ENCODE measurements around the gene INSC. TPM values are rescaled to one million over a fixed set of nuclear protein-coding genes. Genes with fewer than 3 reads are reported as not detected.

The INSC gene
- total RNA-seq, 2 experiments from 2014 or later = 0.23 to 0.25 TPM

DNA sequence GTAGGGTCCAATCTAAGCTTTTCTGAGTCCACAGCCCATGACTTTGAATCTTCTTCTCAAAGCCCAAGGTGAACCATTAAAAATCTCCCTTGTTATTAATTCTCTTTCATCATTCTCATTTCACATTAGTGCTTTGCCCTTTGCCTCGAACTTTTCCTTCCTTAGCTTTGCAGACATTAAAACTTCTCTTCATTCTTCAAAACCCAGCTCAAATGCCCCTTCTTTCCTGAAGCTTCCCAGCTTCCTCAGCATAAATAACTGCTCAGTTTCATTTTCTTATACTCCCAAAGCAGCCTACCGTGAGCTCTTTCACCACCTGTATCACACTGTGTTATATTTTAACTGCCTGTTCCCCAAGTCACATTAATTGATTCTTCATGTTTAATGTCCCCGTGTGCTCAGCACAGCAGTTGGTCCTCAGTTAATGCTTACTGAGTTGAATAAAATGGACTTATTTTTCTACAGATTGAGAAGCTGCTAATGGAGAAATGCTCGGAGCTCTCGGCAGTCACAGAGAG, 62.0 kb downstream of the INSC start:
- ChIA-PET CTCF (no interaction called here), POLR2A (no interaction called here)

- ChIA-PET CTCF (no interaction called here), POLR2A (no interaction called here)
Measured at GRCh38 chr11:15177491-15177890, 62.8 kb downstream of the INSC start.

GRCh38 chr11:15178214-15178613, 63.5 kb downstream of the INSC start:
- CTCF ChIA-PET = no interaction called here
- POLR2A ChIA-PET = no interaction called here

GRCh38 chr11:15179167-15179566, 64.4 kb downstream of the INSC start:
- POLR2A ChIA-PET = no interaction called here
- CTCF ChIA-PET = no interaction called here

GRCh38 chr11:15180212-15180792, 65.6 kb downstream of the INSC start:
- ChIA-PET CTCF (no interaction called here), POLR2A (no interaction called here)

DNA sequence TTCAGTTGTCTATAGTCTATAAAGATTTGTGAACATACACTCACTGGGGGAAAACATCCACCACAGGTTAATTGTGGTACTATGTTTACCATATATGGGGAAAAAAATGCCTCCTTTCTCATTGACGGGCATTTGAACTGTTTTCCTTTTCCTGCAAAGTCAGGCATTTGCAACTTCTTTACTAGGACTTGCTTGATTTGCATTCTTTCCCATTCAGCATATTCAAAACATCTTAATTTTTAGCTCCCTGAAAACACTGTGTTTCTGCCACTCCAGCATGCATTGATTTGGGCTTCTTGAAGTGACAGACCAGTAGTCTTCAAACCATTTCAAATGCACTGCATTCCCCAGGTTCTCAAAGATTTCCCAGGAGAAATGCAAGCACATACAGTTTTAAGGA, 67.6 kb downstream of the INSC start:
- ChIA-PET POLR2A (no interaction called here), CTCF (no interaction called here)

- ChIA-PET CTCF (no interaction called here), POLR2A (no interaction called here)
Measured at GRCh38 chr11:15185021-15185420, 70.3 kb downstream of the INSC start.

DNA sequence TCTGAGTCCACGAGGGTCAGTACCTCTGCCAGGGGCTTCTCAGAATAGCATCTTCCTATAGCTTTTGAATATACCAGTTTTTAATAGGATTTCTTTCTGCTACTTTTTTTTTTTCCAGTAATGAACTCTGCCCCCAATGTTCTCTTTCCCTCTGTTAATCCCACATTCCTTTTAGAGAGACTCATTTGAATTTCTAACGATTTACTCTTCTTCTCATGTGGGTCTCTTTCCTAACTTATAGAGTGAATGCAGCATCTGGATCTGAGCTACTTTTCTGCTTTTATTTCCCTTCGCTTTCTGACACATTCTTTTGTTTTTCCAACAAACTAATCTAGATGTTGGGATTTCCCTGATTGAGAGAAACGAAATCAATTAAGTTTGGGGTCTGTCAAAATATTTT, 71.4 kb downstream of the INSC start:
- ChIA-PET POLR2A (no interaction called here), CTCF (no interaction called here)

- CTCF ChIA-PET = interaction anchor here (0.6 kb wide), 1 partner anchor 41 kb away, joined by 3 read pairs; no protein-coding TSS in a partner anchor
- POLR2A ChIA-PET = no interaction called here
Measured at GRCh38 chr11:15189189-15189588, 74.5 kb downstream of the INSC start.

- CTCF ChIA-PET = no interaction called here
Measured at GRCh38 chr11:15189641-15190365, 75.1 kb downstream of the INSC start.

DNA sequence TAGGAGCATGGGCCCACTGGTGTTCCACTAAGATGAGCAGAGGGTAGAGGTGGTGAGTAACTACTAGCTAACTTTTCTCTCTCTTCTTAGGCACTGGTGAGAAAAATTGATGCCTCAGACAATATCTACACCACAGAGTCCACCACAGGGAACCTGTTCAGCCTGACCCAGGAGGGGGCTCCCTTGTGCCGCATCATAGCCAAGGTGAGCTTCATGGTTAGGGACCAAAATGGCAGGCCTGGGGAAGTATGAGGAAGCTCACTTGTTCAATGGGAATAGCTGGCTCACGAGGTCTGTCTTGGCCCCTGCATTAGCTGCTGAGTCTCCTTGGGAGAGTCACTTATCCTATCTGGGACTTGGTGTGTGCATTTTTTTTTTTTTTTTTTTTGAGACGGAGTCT, 75.9 kb downstream of the INSC start:
- ChIA-PET CTCF (no interaction called here), POLR2A (no interaction called here)

More at GRCh38 chr11:15189641-15190365, 75.1 kb downstream of the INSC start:
- POLR2A ChIA-PET = no interaction called here

DNA sequence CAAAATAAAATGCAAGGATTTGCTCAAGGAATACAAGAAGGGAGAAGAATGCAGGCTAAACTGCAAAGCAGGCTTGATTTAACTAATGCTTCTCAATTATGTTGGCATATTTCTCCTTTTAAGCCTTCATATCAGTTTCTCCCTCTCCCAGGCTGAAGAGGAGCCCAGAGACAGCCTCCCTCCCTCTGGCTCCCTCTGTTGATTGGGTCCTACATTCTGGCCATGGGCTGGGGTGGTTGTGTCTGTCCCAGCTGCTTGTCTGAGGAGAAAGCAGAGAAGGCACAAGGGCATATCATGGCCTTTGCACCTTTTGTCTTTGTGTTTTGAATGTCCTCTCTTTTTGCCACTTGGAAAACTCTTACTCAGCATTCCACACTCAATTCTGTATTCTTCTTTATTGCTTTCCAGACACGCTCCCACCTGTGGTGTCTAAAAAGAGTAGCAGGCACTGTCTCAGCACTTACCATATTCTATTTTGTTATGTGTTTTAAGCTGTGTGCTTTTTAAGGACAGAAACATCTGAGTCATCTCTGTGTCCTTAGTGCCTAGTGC, 77.4 kb downstream of the INSC start:
- CTCF ChIA-PET = no interaction called here

GRCh38 chr11:15194671-15195415, 80.1 kb downstream of the INSC start:
- ChIA-PET CTCF (no interaction called here), POLR2A (no interaction called here)

More for the DNA sequence above, 77.4 kb downstream of the INSC start:
- POLR2A ChIA-PET = no interaction called here

DNA sequence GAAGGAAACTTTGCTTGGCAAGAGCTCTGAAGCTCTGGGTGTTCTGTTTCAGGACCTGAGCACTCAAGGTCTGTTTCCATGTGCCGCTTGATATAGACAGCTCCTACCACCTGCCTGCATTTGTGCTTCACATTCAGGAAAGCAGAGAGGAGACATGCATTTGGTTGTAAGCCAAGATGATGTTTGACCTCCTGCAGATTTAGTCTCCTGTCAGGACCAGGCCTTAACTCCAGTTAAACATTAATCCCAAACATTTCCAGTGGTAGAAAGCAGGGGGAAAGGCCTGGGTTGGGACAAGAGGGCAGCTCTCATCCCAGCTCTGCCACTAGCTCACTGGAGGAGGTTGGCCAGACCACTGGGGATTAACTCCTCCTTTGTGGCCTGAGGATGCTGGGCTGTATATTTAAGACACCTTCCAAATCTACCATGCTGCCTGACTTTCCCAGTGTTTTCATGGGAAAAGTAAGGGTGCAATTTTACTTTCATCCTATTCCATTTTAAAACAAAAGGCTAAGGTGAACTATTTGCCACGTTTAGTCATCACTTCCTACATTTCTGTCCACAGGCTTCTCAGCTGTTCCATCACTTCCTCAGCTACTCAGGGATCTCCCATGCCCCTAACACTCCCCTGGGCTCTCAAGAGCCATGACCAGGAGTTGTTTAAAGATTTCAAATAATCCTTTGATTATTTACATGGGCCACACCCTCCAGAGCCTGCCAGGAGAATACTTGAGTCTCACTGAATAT, 80.9 kb downstream of the INSC start:
- POLR2A ChIA-PET = no interaction called here
- CTCF ChIA-PET = no interaction called here

GRCh38 chr11:15196704-15197103, 82.0 kb downstream of the INSC start:
- CTCF ChIA-PET = interaction anchor here (0.7 kb wide), 1 partner anchor 11 kb away, joined by 3 read pairs; no protein-coding TSS in a partner anchor
- POLR2A ChIA-PET = no interaction called here

- CTCF ChIA-PET = no interaction called here
Measured at GRCh38 chr11:15197696-15198095, 83.0 kb downstream of the INSC start.

GRCh38 chr11:15198284-15198683, 83.6 kb downstream of the INSC start:
- CTCF ChIA-PET = no interaction called here
- POLR2A ChIA-PET = no interaction called here

More at GRCh38 chr11:15197696-15198095, 83.0 kb downstream of the INSC start:
- POLR2A ChIA-PET = no interaction called here

DNA sequence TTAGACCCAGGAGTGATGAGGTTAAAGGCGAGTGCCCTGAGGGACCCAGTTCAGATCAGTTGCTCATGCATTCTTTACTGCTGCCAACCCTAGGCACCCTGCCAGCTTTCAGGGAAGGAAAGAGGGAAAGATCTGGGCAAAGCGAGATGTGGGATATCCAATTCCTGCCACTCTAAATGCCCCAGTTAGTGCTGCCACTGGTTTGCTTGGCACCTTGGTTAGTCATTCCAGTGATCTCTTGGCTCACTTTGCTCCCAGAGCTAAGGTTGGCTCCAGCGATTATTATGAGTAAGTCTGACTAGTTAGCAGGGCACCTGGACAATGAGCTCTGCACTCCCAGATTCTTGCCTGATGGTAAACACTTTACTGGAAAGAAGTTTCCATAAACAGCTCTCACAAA, 85.0 kb downstream of the INSC start:
- POLR2A ChIA-PET = no interaction called here
- CTCF ChIA-PET = no interaction called here

DNA sequence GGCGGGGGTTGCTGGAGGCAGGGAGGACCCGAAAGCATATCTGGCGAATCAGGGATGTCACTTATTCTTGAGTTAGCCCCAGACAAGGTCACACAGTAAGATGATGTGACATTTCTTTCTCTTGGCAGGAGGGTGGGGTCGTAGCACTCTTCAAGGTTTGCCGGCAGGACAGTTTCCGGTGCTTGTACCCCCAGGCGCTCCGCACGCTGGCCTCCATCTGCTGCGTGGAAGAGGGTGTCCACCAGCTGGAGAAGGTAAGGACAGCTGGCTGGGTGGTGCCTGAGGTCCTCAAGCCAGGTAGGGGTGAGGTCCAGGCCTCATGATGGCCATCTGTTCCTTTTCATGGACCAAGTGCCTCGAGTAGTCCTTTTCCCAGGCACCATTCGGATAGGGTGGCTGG, 86.0 kb downstream of the INSC start:
- ChIA-PET POLR2A (no interaction called here), CTCF (no interaction called here)

DNA sequence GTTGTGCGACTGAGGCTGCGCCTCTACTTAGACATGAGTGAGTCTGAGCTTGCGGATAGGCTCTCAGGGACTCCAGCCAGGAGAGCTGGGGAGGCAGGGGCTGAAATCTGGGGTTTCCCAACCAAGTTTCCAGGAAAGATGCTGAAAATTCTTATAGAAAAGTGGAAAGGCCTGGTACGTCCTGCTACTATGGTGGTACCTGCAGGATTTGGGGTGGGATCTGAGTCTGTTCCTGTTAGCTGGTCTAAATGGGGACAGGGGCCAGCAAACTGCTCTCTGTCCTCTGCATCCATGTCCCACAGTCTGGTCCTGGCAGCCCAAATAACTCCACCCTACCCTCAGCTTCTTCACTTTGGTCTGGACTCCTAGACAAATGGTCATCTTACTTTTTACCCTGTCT, 86.9 kb downstream of the INSC start:
- ChIA-PET CTCF (no interaction called here), POLR2A (no interaction called here)

Measured in activated CD8-positive, alpha-beta memory T cell treated with anti-CD3 and anti-CD28 coated beads for 36 hours (primary cell).